Liver (tissue), 3 donors: ENCODE data around the gene KANK4.
A peak's percentile ranks its signal among the peaks of the same experiment; 100 is the strongest.

Experiments
- GABPA ChIP-seq, 2 donors: IDR thresholded peaks in 1 of 2; conservative IDR thresholded peaks in 1 of 2; 2 replicates each; pipeline ENCODE4 v1.6.1; 2016; ENCODE audit warnings: antibody characterized with exemption in 2 of 2, mild to moderate bottlenecking in 1 of 2, moderate library complexity in 1 of 2
- HNF4G ChIP-seq: IDR thresholded peaks from 2 replicates; pipeline ENCODE4 v1.6.1; 2016; ENCODE audit warnings: antibody characterized with exemption
- RAD21 ChIP-seq, 2 donors: IDR thresholded peaks; 2 replicates each; pipeline ENCODE4 v1.6.1; 2016; ENCODE audit warnings: antibody characterized with exemption in 2 of 2, mild to moderate bottlenecking in 2 of 2
- SP1 ChIP-seq: IDR thresholded peaks from 2 replicates; pipeline ENCODE4 v1.6.1; 2018; ENCODE audit warnings: antibody characterized with exemption, mild to moderate bottlenecking
- TAF1 ChIP-seq: conservative IDR thresholded peaks from 2 replicates; pipeline ENCODE4 v1.6.1; 2016; ENCODE audit warnings: antibody characterized with exemption, mild to moderate bottlenecking
- TF ChIP-seq, protein P1 (sequence below): fragments of 150-350 bp; IDR thresholded peaks from 2 replicates; pipeline ENCODE4 v1.5.1; 2017; ENCODE audit warnings: improper control_type of control experiment, low read depth, low read length; ENCODE audit not compliant: missing input control
- TF ChIP-seq, protein P2 (sequence below): IDR thresholded peaks from 2 replicates; pipeline ENCODE4 v1.6.1; 2016; ENCODE audit warnings: antibody characterized with exemption
- TF ChIP-seq, protein P3 (sequence below): IDR thresholded peaks from 2 replicates; pipeline ENCODE4 v1.6.1; 2016; ENCODE audit warnings: antibody characterized with exemption, mild to moderate bottlenecking
- donor health status: healthy.
- donor health status: healthy.

DNA sequence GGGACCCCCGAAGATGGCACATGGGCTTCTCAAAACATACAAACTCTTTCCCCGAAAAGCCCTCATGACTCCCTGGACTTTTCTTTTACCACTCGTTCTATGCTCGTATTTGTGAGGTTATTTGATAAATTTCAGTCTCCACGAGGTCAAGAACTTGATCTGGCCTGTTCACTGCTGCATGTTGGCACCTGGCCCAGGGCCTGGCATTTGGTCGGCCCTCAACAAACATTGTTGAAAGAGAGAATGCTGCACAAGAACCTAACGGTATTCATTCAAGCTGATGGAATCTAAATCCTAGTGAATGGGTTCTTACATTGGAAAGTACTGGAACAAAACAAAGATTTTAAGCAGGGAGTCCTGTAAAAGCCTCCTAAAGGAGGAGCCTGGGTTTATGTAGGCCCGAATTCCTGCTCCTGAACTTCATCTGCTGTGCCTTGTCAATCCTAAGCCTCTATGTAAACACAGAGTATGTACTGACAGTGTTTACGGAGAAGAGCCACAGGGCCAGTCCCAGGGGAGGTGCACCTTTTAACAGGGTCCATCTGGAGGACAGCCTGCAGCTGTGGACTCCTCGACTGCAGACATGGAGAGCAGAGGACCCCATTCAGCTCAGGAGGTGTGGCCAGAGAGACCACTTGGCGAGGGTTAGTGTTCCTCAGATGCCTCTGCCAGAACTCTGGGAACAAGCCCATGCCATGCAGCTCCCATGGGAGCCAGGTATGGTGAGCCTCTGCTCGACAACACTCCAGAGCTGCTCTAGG is 77.7 kb downstream of the KANK4 start:
- TF ChIP-seq, protein P1, sequence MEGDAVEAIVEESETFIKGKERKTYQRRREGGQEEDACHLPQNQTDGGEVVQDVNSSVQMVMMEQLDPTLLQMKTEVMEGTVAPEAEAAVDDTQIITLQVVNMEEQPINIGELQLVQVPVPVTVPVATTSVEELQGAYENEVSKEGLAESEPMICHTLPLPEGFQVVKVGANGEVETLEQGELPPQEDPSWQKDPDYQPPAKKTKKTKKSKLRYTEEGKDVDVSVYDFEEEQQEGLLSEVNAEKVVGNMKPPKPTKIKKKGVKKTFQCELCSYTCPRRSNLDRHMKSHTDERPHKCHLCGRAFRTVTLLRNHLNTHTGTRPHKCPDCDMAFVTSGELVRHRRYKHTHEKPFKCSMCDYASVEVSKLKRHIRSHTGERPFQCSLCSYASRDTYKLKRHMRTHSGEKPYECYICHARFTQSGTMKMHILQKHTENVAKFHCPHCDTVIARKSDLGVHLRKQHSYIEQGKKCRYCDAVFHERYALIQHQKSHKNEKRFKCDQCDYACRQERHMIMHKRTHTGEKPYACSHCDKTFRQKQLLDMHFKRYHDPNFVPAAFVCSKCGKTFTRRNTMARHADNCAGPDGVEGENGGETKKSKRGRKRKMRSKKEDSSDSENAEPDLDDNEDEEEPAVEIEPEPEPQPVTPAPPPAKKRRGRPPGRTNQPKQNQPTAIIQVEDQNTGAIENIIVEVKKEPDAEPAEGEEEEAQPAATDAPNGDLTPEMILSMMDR: no peak
- TF ChIP-seq, protein P2, sequence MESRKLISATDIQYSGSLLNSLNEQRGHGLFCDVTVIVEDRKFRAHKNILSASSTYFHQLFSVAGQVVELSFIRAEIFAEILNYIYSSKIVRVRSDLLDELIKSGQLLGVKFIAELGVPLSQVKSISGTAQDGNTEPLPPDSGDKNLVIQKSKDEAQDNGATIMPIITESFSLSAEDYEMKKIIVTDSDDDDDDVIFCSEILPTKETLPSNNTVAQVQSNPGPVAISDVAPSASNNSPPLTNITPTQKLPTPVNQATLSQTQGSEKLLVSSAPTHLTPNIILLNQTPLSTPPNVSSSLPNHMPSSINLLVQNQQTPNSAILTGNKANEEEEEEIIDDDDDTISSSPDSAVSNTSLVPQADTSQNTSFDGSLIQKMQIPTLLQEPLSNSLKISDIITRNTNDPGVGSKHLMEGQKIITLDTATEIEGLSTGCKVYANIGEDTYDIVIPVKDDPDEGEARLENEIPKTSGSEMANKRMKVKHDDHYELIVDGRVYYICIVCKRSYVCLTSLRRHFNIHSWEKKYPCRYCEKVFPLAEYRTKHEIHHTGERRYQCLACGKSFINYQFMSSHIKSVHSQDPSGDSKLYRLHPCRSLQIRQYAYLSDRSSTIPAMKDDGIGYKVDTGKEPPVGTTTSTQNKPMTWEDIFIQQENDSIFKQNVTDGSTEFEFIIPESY: no peak
- no peak for TF ChIP-seq GABPA (IDR thresholded peaks at IDR 0.05 in 1 of 2, conservative IDR thresholded peaks at IDR 0.05 in 1 of 2)
- TF ChIP-seq, protein P3, sequence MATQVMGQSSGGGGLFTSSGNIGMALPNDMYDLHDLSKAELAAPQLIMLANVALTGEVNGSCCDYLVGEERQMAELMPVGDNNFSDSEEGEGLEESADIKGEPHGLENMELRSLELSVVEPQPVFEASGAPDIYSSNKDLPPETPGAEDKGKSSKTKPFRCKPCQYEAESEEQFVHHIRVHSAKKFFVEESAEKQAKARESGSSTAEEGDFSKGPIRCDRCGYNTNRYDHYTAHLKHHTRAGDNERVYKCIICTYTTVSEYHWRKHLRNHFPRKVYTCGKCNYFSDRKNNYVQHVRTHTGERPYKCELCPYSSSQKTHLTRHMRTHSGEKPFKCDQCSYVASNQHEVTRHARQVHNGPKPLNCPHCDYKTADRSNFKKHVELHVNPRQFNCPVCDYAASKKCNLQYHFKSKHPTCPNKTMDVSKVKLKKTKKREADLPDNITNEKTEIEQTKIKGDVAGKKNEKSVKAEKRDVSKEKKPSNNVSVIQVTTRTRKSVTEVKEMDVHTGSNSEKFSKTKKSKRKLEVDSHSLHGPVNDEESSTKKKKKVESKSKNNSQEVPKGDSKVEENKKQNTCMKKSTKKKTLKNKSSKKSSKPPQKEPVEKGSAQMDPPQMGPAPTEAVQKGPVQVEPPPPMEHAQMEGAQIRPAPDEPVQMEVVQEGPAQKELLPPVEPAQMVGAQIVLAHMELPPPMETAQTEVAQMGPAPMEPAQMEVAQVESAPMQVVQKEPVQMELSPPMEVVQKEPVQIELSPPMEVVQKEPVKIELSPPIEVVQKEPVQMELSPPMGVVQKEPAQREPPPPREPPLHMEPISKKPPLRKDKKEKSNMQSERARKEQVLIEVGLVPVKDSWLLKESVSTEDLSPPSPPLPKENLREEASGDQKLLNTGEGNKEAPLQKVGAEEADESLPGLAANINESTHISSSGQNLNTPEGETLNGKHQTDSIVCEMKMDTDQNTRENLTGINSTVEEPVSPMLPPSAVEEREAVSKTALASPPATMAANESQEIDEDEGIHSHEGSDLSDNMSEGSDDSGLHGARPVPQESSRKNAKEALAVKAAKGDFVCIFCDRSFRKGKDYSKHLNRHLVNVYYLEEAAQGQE: no peak
- peak; percentile 15 for TF ChIP-seq SP1
- peak in 1 of 2 donors; percentile 8 for TF ChIP-seq RAD21 (IDR thresholded peaks at IDR 0.05)
- no peak for TF ChIP-seq TAF1
- no peak for TF ChIP-seq HNF4G
